ENCODE results near the gene OR5AU1. TPM values are rescaled to one million over a fixed set of nuclear protein-coding genes. Genes with fewer than 3 reads are reported as not detected.

Gene OR5AU1
- polyA plus RNA-seq, 1 donor from 2014 or later: not detected

GRCh38 chr14:21184254-21184653 lies 28.4 kb upstream of the OR5AU1 start:
- H3K36me3 ChIP-seq (ENCODE audit: insufficient read depth, low read length): no peaks in the 10 kb centered on the region
- H3K9me2 ChIP-seq (ENCODE audit: insufficient read depth, low read length): no peaks in the 10 kb centered on the region
- no peaks in the 10 kb centered on the region for H3K27me3 ChIP-seq (ENCODE audit: insufficient read depth, low read depth, low read length)
- TF ChIP-seq TAF1 (IDR thresholded peaks at IDR 0.05; ENCODE audit: low read depth) (no peak), MXI1 (conservative IDR thresholded peaks at IDR 0.05; ENCODE audit: poor library complexity, severe bottlenecking) (no peak), SMC3 (conservative IDR thresholded peaks at IDR 0.05; ENCODE audit: poor library complexity) (no peak), REST (IDR thresholded peaks at IDR 0.05; ENCODE audit: borderline replicate concordance) (no peak), CTCF (IDR thresholded peaks at IDR 0.05; ENCODE audit: poor library complexity, severe bottlenecking) (no peak), RAD21 (conservative IDR thresholded peaks at IDR 0.05) (no peak), POLR2AphosphoS5 (IDR thresholded peaks at IDR 0.05) (no peak), EP300 (conservative IDR thresholded peaks at IDR 0.05; ENCODE audit: poor library complexity, severe bottlenecking) (no peak), EZH2 (IDR thresholded peaks at IDR 0.05; ENCODE audit: borderline replicate concordance, insufficient read depth, low read length, poor library complexity, severe bottlenecking) (no peak)
- H3K9me3 ChIP-seq (ENCODE audit: low read length): no peaks in the 10 kb centered on the region
- H2AFZ ChIP-seq (ENCODE audit: low read depth, low read length): no peak overlapping the region
- H3K4me3 ChIP-seq (ENCODE audit: low read length): no peak overlapping the region
- H3K27ac ChIP-seq (ENCODE audit: low read length): no peak overlapping the region
- no peak overlapping the region for H3K4me2 ChIP-seq (ENCODE audit: low read length)
- no peaks in the 10 kb centered on the region for H4K20me1 ChIP-seq (ENCODE audit: insufficient read depth)
- no peaks in the 10 kb centered on the region for H3K79me2 ChIP-seq (replicated peaks; ENCODE audit: insufficient read depth, low read length)
- H3K9ac ChIP-seq (ENCODE audit: low read length): no peak overlapping the region
- no peaks in the 10 kb centered on the region for H3F3A ChIP-seq (ENCODE audit: insufficient read depth, low read length, poor library complexity, severe bottlenecking)

GRCh38 chr14:21182166-21182565 lies 26.3 kb upstream of the OR5AU1 start:
- H4K20me1 ChIP-seq (ENCODE audit: insufficient read depth): no peaks in the 10 kb centered on the region
- no peaks in the 10 kb centered on the region for H3K9me3 ChIP-seq (ENCODE audit: low read length)
- H3F3A ChIP-seq (ENCODE audit: insufficient read depth, low read length, poor library complexity, severe bottlenecking): no peaks in the 10 kb centered on the region
- no peaks in the 10 kb centered on the region for H3K27me3 ChIP-seq (ENCODE audit: insufficient read depth, low read depth, low read length)
- H3K4me3 ChIP-seq (ENCODE audit: low read length): no peak overlapping the region
- H3K79me2 ChIP-seq (replicated peaks; ENCODE audit: insufficient read depth, low read length): no peaks in the 10 kb centered on the region
- H3K4me2 ChIP-seq (ENCODE audit: low read length): no peak overlapping the region
- H3K9ac ChIP-seq (ENCODE audit: low read length): no peak overlapping the region
- TF ChIP-seq TAF1 (IDR thresholded peaks at IDR 0.05; ENCODE audit: low read depth) (no peak), RAD21 (conservative IDR thresholded peaks at IDR 0.05) (no peak), EP300 (conservative IDR thresholded peaks at IDR 0.05; ENCODE audit: poor library complexity, severe bottlenecking) (no peak), MXI1 (conservative IDR thresholded peaks at IDR 0.05; ENCODE audit: poor library complexity, severe bottlenecking) (no peak), CTCF (IDR thresholded peaks at IDR 0.05; ENCODE audit: poor library complexity, severe bottlenecking) (no peak), EZH2 (IDR thresholded peaks at IDR 0.05; ENCODE audit: borderline replicate concordance, insufficient read depth, low read length, poor library complexity, severe bottlenecking) (no peak), REST (IDR thresholded peaks at IDR 0.05; ENCODE audit: borderline replicate concordance) (no peak), SMC3 (conservative IDR thresholded peaks at IDR 0.05; ENCODE audit: poor library complexity) (no peak), POLR2AphosphoS5 (IDR thresholded peaks at IDR 0.05) (no peak)
- H3K36me3 ChIP-seq (ENCODE audit: insufficient read depth, low read length): no peaks in the 10 kb centered on the region
- H2AFZ ChIP-seq (ENCODE audit: low read depth, low read length): no peak overlapping the region
- H3K9me2 ChIP-seq (ENCODE audit: insufficient read depth, low read length): no peaks in the 10 kb centered on the region
- H3K27ac ChIP-seq (ENCODE audit: low read length): no peak overlapping the region

Measured in neural cell (in vitro differentiated cells).